Measurements from ENCODE around the gene TNKS1BP1. TPM values are rescaled to one million over a fixed set of nuclear protein-coding genes. Genes with fewer than 3 reads are reported as not detected.

Gene TNKS1BP1
- total and polyA plus RNA-seq, 9 of the 15 experiments (the other 6 are each of a cell fraction or from before 2014, with no cell fraction given) = 1.1 to 47.2 (median 10.9) TPM

DNA sequence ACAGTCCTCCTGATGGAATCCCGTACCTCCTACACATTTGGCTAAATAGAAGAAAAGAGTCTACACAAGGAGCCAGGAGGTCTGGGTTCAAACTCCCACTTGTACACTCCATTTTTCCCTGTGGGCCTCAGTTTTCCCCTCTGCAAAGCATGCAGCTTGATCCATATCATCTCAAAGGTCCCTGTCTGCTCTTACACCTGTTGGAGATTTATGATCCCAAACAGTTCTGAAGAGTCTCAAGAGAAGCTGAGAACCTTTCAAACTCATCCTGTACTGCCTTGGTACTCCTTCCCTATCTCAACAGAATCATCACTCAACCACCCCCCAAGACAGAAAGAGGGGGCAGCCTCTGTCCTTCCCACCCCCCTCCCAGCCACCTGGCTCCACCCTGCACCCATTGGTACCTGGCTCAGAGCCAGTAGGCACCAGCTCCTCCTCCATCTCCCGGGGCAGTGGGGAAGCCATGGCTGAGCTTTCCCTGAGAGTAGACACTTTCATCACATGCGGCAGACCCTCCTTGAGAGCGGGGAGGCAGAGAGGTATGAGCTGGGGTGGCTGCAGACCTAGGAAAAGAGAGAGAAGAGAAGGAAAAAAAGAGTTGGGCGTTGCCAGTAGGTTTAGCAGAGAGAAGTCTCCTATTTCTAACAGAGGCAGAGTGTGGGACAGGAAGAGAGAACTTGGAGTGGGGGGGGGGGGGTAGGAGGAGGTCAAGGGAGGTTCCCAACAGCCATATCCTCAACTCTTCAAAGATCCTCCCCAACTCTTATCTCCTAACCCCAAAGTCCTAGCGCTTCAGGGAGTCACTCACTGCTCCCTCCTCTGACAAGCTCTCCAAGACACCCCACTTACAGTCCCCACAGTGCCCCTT, 3.1 kb downstream of the TNKS1BP1 start (continued):
- TF ChIP-seq YY1 (IDR thresholded peaks at IDR 0.05; ENCODE audit: borderline replicate concordance in 1 of 3, control insufficient read depth in 1 of 3, extremely low read depth in 1 of 3, insufficient read depth in 3 of 3, insufficient read length in 1 of 3, insufficient replicate concordance in 2 of 3, low read depth in 1 of 3, low read length in 2 of 3) = no peak
- TF ChIP-seq, protein P1, sequence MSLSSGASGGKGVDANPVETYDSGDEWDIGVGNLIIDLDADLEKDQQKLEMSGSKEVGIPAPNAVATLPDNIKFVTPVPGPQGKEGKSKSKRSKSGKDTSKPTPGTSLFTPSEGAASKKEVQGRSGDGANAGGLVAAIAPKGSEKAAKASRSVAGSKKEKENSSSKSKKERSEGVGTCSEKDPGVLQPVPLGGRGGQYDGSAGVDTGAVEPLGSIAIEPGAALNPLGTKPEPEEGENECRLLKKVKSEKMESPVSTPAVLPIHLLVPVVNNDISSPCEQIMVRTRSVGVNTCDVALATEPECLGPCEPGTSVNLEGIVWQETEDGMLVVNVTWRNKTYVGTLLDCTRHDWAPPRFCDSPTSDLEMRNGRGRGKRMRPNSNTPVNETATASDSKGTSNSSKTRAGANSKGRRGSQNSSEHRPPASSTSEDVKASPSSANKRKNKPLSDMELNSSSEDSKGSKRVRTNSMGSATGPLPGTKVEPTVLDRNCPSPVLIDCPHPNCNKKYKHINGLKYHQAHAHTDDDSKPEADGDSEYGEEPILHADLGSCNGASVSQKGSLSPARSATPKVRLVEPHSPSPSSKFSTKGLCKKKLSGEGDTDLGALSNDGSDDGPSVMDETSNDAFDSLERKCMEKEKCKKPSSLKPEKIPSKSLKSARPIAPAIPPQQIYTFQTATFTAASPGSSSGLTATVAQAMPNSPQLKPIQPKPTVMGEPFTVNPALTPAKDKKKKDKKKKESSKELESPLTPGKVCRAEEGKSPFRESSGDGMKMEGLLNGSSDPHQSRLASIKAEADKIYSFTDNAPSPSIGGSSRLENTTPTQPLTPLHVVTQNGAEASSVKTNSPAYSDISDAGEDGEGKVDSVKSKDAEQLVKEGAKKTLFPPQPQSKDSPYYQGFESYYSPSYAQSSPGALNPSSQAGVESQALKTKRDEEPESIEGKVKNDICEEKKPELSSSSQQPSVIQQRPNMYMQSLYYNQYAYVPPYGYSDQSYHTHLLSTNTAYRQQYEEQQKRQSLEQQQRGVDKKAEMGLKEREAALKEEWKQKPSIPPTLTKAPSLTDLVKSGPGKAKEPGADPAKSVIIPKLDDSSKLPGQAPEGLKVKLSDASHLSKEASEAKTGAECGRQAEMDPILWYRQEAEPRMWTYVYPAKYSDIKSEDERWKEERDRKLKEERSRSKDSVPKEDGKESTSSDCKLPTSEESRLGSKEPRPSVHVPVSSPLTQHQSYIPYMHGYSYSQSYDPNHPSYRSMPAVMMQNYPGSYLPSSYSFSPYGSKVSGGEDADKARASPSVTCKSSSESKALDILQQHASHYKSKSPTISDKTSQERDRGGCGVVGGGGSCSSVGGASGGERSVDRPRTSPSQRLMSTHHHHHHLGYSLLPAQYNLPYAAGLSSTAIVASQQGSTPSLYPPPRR (CRISPR knock-in tag; IDR thresholded peaks at IDR 0.05; ENCODE audit: borderline replicate concordance) = no peak
- TF ChIP-seq STAT5A (IDR thresholded peaks at IDR 0.05; ENCODE audit: borderline replicate concordance, low read length) = 0 out of 2 replicates have a peak, but pooled peaks have one; percentile 16
- TF ChIP-seq, protein P2, sequence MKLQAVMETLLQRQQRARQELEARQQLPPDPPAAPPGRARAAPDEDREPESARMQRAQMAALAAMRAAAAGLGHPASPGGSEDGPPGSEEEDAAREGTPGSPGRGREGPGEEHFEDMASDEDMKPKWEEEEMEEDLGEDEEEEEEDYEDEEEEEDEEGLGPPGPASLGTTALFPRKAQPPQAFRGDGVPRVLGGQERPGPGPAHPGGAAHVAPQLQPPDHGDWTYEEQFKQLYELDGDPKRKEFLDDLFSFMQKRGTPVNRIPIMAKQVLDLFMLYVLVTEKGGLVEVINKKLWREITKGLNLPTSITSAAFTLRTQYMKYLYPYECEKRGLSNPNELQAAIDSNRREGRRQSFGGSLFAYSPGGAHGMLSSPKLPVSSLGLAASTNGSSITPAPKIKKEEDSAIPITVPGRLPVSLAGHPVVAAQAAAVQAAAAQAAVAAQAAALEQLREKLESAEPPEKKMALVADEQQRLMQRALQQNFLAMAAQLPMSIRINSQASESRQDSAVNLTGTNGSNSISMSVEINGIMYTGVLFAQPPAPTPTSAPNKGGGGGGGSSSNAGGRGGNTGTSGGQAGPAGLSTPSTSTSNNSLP (IDR thresholded peaks at IDR 0.05; ENCODE audit: borderline replicate concordance, low read depth, low read length) = no peak
- TF ChIP-seq EP300 (IDR thresholded peaks at IDR 0.05; ENCODE audit: low read length) = peak; percentile 68
- no peak for TF ChIP-seq NELFE (IDR thresholded peaks at IDR 0.05; ENCODE audit: insufficient read depth, insufficient read length)
- TF ChIP-seq RB1 (IDR thresholded peaks at IDR 0.05; ENCODE audit: low read depth) = no peak
- TF ChIP-seq, protein P3, sequence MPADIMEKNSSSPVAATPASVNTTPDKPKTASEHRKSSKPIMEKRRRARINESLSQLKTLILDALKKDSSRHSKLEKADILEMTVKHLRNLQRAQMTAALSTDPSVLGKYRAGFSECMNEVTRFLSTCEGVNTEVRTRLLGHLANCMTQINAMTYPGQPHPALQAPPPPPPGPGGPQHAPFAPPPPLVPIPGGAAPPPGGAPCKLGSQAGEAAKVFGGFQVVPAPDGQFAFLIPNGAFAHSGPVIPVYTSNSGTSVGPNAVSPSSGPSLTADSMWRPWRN (IDR thresholded peaks at IDR 0.05; ENCODE audit: low read depth) = no peak
- peak; percentile 65; the same call in 1 of the 2 replicates for TF ChIP-seq NCOR1 (IDR thresholded peaks at IDR 0.05)
- TF ChIP-seq CREB1 (IDR thresholded peaks at IDR 0.05) = no peak
- no peak for TF ChIP-seq CREB1 (CRISPR knock-in tag; IDR thresholded peaks at IDR 0.05)
- TF ChIP-seq GABPA (tag; conservative IDR thresholded peaks at IDR 0.05; ENCODE audit: low read depth) = 0 out of 2 replicates have a peak, but pooled peaks have one; percentile 43
- TF ChIP-seq, protein P4, sequence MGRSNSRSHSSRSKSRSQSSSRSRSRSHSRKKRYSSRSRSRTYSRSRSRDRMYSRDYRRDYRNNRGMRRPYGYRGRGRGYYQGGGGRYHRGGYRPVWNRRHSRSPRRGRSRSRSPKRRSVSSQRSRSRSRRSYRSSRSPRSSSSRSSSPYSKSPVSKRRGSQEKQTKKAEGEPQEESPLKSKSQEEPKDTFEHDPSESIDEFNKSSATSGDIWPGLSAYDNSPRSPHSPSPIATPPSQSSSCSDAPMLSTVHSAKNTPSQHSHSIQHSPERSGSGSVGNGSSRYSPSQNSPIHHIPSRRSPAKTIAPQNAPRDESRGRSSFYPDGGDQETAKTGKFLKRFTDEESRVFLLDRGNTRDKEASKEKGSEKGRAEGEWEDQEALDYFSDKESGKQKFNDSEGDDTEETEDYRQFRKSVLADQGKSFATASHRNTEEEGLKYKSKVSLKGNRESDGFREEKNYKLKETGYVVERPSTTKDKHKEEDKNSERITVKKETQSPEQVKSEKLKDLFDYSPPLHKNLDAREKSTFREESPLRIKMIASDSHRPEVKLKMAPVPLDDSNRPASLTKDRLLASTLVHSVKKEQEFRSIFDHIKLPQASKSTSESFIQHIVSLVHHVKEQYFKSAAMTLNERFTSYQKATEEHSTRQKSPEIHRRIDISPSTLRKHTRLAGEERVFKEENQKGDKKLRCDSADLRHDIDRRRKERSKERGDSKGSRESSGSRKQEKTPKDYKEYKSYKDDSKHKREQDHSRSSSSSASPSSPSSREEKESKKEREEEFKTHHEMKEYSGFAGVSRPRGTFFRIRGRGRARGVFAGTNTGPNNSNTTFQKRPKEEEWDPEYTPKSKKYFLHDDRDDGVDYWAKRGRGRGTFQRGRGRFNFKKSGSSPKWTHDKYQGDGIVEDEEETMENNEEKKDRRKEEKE (IDR thresholded peaks at IDR 0.05; ENCODE audit: borderline replicate concordance in 1 of 2, control insufficient read depth in 1 of 2, low read depth in 2 of 2, low read length in 1 of 2) = no peak
- no peak for TF ChIP-seq SNIP1 (IDR thresholded peaks at IDR 0.05; ENCODE audit: low read depth)
- TF ChIP-seq ZNF586 (CRISPR knock-in tag; conservative IDR thresholded peaks at IDR 0.05) = no peak

All from K562 (cell line).